NCI-H1436 (cell line): ENCODE data around the gene C3orf22.

ENCODE experiments used
- DNase-seq: peaks from one replicate; lab custom pipeline; 2025; lab: John Stamatoyannopoulos, UW

Gene C3orf22

DNA sequence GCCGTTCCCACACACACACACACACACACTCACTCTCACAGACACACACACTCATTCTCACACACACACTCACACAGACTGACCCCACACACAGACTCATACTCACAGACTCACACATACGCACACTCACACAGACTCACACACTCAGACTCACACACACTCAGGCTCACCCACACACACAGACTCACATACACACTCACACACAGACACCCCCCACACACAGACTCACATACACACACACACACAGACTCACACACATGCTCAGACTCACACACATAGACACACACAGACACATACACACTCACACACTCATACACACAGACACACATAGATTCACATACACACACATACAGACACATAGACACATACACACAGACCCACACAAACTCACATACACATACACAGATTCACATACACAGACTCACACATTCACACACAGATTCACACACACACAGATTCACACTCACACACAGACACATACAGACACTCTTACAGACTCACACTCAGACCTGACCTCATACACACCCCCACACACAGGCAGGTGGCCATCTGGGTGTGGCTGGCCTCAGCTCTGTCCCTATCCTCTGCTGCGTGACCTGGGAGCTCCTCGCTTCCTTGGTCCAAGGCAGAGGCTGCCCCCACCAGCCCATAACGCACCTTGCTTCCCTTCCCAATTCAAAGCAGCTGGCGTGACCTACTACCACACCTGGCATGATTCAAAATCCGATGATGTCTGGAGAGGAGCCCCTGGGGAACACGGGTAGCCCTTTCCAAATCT lies 1.9 kb downstream of the C3orf22 start:
- DNase-seq: no peak

DNA sequence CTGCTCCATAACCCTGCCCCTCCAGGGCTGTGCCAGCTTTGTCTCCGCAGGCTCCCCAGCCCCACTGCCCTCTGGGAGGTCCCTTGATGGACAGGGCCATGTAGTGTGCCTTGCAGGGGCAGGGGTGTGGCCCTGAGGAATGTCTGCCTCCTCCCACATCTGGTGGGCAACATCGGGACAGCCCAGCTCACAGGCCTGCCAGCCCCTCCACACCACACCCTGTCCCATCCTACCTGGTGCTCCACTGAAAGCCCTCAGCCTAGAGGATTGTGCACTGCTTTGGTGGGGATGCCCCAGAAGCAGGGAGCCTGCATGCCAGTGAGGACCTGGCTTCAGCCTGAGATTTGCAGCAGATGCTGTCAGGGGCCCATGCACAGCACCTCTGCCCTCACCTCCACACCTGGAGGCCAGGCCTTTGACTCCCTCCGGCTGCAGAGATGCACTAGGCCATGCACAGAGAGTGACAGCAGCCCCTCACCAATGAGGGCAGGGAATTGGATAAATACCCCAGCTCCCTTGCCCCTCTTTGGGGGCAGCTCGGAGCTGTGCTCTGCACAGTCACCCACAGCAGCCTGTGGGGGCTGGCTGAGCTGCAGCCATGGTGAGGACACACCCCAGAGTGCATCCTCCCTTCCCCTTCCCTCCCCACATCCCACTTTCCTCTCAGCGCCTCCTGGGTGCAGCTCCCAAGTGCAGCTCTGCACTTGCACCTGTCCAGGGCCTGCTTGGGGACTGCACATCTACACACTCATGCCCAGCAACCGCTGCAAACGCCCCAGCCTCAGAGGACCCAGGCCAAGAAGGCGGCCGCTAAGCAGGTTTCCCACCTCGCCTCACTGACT lies 2.7 kb downstream of the C3orf22 start:
- no peak for DNase-seq

DNA sequence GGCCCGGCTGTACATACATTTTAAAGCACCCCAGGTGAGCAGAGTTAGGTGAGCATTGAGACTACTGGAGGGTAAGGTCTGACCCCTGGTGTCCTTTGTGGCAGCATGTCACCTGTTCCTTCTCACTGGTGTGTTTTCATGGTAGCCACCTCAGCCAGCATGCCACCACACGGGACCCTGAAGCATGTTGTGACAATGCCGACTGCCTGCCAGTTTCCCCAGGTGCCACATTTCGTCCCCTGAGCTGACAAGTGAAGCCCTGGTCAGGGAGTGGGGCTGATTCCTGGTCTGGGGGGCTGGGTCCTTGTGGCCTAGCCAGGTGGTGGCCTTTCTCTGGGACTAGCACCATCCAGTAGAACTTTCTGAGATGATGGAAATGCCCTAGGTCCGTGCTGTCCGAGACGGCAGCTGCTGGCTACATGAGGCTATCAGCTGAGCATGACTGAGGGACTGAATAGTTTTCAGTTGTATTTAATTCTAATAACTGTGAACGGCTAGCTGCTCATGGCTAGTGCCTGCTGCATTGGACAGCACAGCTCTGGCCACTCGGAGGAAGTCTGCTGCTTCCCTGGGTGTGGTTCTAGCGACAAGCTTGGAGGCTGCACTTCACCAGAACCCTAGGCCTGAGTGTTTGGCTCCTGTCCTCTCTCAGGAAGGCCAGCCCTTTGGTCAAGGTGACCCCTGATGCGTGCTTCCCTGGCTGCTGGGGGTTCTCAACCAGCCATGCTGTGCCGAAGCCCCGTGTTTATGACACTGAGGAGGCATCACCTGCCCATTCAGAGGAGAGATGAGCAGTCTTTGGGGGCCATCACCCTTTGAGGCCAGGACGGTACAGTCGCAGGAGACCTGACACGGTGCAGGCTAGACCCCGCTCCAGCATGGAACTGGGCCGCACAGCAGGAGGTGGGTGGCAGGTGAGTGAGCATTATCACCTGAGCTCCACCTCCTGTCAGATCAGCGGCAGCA lies 3.9 kb downstream of the C3orf22 start:
- no peak for DNase-seq

DNA sequence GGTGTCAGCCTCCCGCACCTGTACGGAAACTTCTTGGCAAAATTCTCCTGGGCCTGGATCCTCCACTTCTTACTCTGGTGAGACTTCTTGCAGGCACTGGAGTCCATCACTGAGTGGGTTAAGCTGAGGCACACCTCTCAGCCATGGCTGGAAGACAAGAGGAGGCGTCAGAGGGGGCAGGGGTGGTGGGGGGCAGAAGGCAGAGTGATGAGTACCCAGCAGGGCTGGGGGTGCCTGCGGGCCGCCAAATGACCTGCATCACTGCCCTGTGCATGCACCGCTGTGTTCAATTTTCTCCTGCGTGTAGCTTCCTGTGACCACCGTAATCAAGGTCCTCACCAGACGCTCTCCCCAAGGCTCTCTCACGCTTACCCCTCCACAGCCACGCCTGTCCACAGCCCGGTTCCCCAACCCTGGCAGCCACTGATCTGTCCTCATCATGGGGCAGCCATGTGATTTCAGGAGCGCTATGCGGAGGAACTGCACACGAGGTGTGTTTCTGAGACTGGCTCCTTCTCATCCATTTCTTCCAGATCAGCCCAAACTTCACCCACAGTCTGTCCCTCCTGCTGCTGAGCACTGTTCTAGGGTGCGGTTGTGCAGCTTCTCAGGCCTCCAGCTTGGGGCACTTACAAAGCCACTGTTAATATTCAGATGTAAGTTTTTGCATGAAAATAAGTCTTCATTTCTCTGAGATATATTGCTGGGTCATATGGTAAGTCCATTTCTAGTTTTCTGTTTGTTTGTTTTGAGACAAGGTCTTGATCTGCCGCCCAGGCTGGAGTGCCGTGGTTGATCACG lies 5.2 kb downstream of the C3orf22 start:
- DNase-seq: no peak

DNA sequence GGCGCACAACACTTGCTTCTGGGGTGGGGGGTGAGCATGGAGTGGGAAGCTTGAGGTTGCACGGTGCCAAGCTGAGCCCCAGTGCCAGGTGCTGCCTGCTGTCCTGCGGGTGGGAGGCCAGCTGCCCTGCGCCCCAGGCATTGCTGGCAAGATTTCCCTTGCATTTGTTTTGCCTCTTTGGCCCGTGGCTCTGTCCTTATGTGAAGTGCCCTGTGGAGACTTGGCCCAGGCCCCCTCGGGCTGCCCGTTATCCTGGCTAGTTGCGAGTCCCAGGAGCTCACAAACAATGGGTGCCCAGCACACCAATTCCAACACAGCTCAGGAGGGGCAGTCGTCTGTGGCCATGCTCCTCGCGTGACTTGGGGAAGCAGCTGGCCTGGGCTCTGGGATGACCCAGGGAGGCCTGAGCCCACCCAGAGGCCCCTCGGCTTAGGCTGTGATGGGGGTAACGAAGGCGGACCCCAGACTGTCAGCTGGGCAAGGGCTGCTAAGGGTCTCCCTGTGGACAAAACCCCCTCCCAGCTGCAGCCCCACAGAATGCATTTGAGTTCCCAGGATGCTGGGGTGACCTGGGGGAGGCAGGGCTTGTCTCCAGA lies 5.9 kb downstream of the C3orf22 start:
- no peak for DNase-seq

DNA sequence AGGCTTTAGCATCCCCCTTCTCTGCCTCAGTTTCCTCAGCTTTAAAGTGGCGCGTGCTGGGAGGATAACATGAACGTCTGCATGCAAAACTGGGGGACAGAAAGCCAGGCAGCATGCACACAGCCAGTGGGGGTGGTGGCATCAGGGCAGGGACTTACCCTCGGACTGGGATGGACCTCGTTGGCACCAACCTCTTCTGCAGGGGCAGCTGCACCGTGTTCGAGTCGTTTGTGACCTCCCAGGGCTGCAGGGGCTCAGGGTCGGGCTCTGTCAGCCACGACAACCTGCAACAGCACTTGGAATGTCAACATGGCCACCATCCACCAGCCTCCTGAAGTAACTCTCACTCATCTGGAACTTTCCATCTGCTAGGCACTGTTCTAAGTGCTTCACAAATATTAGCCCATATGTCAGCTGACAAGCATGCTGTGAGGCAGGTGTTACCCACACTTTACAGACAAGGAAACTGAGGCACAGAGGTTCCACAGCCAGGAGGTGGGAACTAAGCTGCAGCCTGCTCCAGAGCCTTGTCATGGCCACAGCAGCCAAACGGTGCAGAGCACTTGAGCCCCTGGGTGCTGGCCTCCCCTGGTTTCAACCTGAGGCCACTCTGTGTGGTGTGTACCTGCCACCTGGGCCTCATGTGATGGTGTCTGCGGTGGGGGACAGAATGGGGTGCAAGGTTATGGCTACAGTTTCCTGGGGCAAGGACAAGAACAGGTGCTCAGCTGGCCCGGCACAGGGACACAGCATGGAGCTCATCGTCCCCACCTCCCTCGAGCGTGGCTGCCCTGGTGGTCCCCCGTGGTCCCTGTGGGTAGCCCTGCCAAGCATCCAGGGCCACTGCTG lies 6.7 kb downstream of the C3orf22 start:
- DNase-seq: no peak

DNA sequence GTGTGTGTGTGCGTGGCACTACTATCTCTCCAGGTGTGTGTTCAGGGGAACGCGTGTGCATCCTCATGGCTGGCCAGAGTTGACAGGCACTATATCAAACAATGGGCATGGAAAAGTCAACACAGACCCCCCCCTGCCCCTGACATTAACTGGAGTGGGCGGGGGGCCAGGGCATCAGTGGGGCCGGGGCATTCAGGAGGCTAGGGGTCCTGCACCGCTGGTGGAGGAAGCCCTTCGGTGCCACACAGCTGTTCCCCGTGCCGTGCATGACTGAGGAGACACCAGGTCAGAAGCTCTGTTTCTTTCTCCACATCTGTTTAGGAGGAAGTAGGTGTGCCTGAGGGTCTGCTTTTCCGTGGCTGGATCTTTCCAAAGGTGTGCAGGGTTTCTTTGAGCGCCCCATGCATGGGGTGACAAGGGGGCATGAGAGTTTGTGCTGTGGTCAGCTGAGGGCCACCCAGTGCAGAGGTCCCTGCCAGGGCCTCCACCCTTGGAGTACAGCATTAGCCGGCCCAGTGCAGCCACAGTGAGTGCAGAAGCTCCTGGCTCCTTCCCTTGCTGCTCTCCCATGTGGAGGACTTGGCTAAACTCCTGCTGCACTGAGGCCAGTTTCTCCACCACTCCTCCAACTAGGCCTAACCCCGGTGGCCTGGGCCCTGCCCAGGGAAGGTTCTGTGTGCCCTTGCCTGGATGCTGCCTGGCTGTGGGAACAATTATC lies 7.5 kb downstream of the C3orf22 start:
- no peak for DNase-seq

DNA sequence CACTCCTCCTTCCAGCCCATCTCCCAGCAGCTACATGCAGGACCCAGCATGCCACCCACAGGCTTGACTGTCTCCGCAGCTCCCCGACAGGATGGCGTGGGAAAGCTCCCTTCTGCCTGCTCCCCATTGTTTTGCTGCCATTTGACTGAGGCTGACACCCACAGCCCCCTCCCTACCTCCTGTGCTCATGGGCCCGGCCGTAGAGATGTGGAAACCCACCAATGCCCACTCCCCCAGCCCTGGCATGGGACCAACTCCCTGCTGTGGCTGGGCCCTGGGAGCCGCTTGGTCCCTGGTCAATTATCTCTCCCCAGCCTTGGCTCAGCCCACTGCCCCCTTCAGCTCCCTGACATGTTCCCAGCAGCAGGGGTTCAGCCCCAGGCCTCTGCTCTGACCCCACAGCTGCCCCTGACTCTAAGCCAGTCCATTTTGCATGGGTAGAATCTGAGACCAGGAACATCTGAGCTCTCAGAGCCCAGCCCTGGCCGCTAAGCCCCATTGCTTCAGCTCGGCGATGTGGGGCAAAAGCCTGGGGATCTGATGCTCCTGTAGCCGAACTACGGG lies 8.2 kb downstream of the C3orf22 start:
- no peak for DNase-seq

DNA sequence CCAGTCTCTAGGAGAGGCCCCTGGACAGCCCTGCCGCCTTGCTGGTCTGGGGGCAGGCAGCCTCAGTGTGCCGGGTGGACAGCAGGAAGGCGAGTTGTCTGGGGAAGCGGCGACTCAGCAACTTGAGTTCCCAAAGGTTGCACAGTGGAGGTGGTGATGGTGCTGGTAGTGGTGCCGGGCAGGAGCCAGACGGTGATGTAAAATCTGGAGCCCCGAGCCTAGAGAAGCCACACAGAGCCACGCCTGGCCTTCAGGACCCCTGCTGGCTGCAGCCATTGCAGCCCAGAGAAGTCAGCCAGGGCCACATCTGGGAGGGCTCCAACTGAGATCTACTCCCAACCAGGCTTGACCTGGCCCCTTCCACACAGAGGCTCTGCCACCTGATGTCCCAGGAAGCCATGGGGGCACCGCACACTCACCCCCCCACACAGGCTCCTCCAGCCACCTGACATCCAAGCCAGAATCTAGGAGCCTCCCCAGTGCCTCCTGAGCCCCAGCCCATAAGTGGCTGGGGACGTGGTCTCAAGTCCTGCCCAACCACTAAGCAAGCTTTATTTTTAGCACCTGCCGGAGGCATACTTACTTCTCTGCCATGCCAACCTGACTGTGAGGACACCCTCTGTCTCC lies 8.8 kb downstream of the C3orf22 start:
- no peak for DNase-seq

DNA sequence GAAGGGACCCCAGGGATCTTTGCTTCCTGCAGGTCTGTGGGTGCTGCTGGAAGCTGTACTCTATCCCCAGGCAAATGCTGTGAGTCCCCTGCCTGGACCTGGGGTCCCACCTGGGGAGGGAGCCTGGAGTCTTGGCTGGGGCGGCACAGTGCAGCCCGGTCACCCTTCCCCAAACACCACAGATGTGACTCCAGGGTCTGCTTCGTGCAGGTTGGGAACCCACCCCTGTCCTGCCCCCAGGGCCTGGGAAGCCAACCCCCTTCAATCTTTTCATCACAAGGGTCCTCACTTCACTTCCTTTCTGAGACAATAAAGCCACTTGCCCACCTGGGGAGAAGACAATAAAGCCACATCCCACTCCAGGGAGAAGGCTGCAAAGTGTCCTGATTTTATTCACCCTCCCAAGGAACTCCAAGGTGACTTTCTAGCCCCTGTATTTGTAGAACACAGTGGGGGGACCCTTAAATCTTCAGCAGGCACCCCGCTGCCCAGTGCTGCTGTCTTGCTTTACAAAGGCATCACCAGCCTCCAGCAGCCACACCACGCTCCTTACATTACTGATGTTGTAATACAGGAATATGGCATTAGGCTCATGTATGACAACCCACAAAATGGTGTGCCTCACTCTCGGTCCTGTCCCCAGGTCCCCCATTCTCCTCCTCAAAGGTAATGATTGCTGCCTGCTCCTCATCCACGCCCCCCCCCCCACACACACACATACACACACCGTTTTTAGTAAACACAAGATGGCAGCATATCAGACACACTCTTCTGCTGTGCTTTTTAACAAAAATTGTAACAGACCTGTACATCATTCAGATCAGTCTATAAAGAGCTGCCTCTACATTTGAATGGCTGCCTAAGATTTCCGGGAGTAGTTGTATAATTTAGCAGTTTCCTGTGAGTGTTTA lies 9.9 kb downstream of the C3orf22 start:
- no peak for DNase-seq

DNA sequence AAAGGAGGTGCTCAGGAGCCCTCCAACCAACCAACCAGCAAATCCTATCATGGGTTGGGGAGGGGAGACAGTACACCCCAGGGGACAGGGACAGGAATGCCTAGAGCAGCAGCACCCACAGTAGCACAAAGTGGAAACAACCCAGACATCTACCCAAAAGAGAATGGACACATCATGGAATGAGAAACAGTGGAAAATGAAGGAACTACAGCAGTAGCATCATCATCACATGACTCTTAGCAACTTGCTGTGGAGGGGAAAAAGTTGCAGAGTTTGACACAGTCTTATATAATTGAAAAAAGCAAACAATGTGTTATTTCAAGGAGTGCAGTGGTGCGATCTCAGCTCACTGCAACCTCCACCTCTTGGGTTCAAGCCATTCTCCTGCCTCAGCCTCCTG lies 11.0 kb downstream of the C3orf22 start:
- DNase-seq: no peak

DNA sequence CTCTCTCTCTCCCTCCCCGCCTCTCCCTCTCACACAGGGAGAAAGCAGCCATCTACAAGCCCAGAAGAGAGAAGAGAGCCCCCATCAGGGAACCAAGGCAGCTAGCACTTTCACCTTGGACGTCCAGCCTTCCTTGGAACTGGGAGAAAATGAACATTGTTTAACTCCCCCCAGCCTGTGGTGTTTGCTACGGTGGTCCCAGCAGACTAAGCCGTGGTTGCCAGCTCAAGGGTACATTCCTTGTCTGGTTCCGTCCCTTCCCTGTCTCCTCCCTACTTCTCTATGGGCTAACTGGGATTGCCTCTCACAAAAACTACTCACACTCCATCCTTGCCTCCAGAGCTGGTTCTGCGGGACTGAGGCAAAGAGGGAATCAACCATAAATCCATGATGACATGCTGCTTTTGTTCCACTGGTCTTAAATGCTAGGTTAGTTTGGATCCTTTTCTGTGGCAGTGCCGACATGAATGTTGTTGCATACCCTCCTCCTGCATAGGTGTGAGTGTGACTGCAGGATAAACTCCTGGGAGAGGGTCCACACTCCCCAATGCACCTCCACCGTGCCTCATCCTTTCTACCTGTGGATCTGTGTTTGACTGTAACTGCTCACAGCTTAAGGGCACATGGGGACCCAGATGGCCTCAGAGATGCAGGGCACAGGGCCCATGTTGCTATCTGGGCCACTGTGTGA lies 12.0 kb downstream of the C3orf22 start:
- DNase-seq: no peak

DNA sequence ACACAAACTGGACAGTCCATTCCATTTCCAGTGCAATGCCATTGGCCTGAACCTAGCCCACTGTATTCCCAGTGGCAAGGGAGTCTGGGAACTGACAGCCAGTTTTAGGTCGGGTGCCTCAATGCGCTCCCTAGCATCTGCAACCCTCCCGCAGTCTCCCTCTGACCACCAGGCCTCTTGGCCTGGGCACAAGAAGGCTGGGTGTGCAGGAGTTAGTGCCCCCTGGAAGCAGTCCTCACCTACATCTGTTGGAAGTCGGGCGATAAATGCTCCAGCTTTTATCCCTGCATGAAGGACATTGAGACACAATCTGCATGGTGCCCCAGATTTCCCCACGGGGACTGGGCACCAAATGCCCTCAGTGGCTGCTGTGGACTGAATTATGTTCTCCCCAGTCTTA lies 12.7 kb downstream of the C3orf22 start:
- no peak for DNase-seq

DNA sequence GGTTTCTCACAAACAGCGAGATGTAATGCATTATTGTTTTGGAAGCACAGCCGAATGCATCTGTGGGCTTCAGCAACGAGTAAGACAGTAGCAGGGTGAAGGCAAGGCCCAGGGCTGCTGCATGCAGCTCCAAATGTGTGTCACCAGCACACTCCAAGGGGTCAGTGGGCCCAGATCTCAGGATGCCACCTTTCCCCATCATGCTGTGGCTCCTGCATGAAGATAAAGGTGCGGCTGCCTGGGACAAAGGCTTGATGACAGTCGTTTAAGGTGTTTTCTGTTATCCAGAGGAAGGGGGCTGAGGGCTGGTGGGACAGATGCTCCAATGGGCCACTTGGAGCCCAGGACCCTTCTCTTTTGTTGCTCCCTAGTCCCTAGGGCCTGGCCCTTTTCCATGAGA lies 13.2 kb downstream of the C3orf22 start:
- no peak for DNase-seq

DNA sequence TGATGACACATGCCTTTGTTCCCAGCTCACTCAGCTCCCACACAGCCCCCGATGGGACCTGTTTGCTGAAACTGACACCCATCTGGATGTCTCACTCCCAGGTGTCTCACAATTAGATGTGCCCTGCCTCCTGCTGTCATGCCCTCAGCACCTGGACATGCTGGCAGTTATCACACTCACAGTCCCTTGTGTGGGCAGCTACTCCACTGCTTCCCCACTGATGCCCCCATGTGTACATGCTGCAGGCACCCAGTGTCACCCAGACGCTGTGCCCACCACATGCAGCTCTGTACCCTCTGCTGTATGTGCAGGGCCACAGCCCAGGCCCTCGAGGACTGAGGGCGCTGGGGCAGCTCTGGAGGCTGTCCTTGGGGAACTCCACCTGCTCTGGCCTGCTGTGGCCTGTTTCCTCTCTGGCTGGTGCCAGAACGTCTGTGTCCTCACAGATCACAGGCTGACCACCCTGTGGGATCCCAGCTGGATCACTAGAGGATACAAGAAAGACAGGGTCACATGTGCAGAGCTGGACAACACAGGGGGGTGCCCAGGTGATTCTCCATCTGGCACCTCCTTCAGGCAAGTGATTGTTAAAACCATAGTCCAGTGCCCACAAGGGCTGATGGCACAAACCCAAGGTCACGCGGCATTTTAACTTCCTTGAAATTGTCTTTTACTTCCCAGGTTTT lies 14.0 kb downstream of the C3orf22 start:
- DNase-seq: no peak

DNA sequence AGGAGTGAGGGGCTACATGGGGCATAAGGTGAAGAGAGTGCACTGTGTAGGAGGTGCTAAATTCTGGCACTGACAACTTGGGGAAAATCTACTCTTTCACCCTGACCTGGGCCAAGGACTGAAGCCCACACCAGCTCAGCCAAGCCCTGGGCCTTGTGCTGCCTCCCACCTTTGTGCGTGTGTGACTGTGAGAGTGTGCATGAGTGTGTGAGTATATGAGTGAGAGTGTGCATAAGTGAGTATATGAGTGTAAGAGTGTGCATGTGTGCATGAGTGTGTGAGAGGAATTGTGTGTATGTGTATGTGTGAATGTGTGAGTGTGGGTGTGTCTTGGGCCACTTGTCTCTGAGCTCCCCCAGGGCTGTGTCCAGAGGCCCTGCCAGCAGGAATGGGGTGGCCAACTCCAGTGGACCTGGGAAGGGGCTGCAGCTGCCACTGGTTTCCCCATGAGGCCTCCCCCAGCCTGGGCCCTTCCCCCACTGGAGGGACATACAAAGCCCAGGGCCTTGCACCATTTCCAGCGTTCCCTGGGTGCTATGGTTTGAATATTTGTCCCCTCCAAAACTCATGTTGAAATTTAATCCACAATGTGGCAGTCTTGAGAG lies 15.2 kb downstream of the C3orf22 start:
- no peak for DNase-seq
